OCI-LY1 (cell line): Measurements from ENCODE around the gene SUPT3H.

Experiments used
- H2AFZ ChIP-seq: fragments of 200-600 bp; sonication (generic), shearing (Covaris generic); 2 replicates; pipeline ENCODE4 v1.6.0; 2014; ENCODE audit warnings: antibody characterized with exemption, mild to moderate bottlenecking, low read length
- H3F3A ChIP-seq: fragments of 200-600 bp; sonication (generic), shearing (Covaris generic); 2 replicates; pipeline ENCODE4 v1.6.0; 2014; ENCODE audit warnings: mild to moderate bottlenecking, antibody characterized with exemption, low read length, moderate library complexity; ENCODE audit not compliant: insufficient read depth
- H3K27ac ChIP-seq: fragments of 200-600 bp; sonication (generic); 2 replicates; pipeline ENCODE4 v1.5.1; 2014; ENCODE audit warnings: low read length, mixed run types, mild to moderate bottlenecking, low read depth; ENCODE audit not compliant: poor library complexity, severe bottlenecking
- H3K27me3 ChIP-seq: fragments of 200-600 bp; sonication (generic); 2 replicates; pipeline ENCODE4 v1.6.0; 2014; ENCODE audit warnings: antibody characterized with exemption, mild to moderate bottlenecking, low read length, moderate library complexity; ENCODE audit not compliant: insufficient read depth
- H3K36me3 ChIP-seq: fragments of 200-600 bp; sonication (generic); 2 replicates; pipeline ENCODE4 v1.6.1; 2014; ENCODE audit warnings: mild to moderate bottlenecking, antibody characterized with exemption, low read length, moderate library complexity, mixed read lengths; ENCODE audit not compliant: insufficient read depth
- H3K4me1 ChIP-seq: fragments of 200-600 bp; sonication (generic); 2 replicates; pipeline ENCODE4 v1.5.1; 2014; ENCODE audit warnings: mild to moderate bottlenecking, low read length, moderate library complexity; ENCODE audit not compliant: insufficient read depth, severe bottlenecking
- H3K4me2 ChIP-seq: fragments of 200-600 bp; sonication (generic), shearing (Covaris generic); 2 replicates; pipeline ENCODE4 v1.6.1; 2014; ENCODE audit warnings: low read length
- H3K4me3 ChIP-seq: fragments of 200-600 bp; sonication (generic); 2 replicates; pipeline ENCODE4 v1.5.1; 2014; ENCODE audit warnings: low read length, low read depth, mild to moderate bottlenecking, mixed read lengths; ENCODE audit not compliant: poor library complexity, severe bottlenecking
- H3K79me2 ChIP-seq: fragments of 200-600 bp; shearing (Covaris generic); 2 replicates; pipeline ENCODE4 v1.6.1; 2016; ENCODE audit warnings: mixed run types, low read length, mixed read lengths; ENCODE audit not compliant: insufficient read depth
- H3K9ac ChIP-seq: fragments of 200-600 bp; sonication (generic), shearing (Covaris generic); 2 replicates; pipeline ENCODE4 v1.6.1; 2014; ENCODE audit warnings: mild to moderate bottlenecking, low read length, mixed read lengths
- H3K9me2 ChIP-seq: fragments of 200-600 bp; sonication (generic), shearing (Covaris generic); 2 replicates; pipeline ENCODE4 v1.6.1; 2014; ENCODE audit warnings: low read depth, mild to moderate bottlenecking, low read length, mixed read lengths
- H3K9me3 ChIP-seq: fragments of 200-600 bp; shearing (Covaris generic); 2 replicates; pipeline ENCODE4 v1.6.1; 2014; ENCODE audit warnings: low read length, mixed read lengths
- H4K20me1 ChIP-seq: fragments of 200-600 bp; sonication (generic), shearing (Covaris generic); 2 replicates; pipeline ENCODE4 v1.6.0; 2016; ENCODE audit warnings: mild to moderate bottlenecking, low read length; ENCODE audit not compliant: insufficient read depth
- CTCF ChIP-seq: fragments of 200-600 bp; sonication (generic), shearing (Covaris generic); IDR thresholded peaks from 2 replicates; pipeline ENCODE4 v1.5.1; 2017; ENCODE audit warnings: mild to moderate bottlenecking, antibody characterized with exemption, low read length, moderate library complexity, mixed read lengths
- EZH2 ChIP-seq: fragments of 200-600 bp; sonication (generic), shearing (Covaris generic); IDR thresholded peaks from 2 replicates; pipeline ENCODE4 v1.8.0; 2017; ENCODE audit warnings: borderline replicate concordance, mixed run types, mild to moderate bottlenecking, antibody characterized with exemption, low read length, moderate library complexity, mixed read lengths

SUPT3H gene

GRCh38 chr6:45369870-45370269 lies 7.9 kb downstream of the SUPT3H start:
- H4K20me1 ChIP-seq, result no peaks in the 10 kb centered on the region
- H3K4me1 ChIP-seq, result no peaks in the 10 kb centered on the region
- no peaks in the 10 kb centered on the region for H3K36me3 ChIP-seq
- no peak overlapping the region for H3K4me2 ChIP-seq
- TF ChIP-seq EZH2 (no peak), CTCF (no peak)
- no peaks in the 10 kb centered on the region for H3K27me3 ChIP-seq
- no peaks in the 10 kb centered on the region for H3K9me2 ChIP-seq
- H3F3A ChIP-seq, result no peaks in the 10 kb centered on the region
- no peaks in the 10 kb centered on the region for H3K9me3 ChIP-seq
- no peak overlapping the region for H3K27ac ChIP-seq
- no peak overlapping the region for H3K9ac ChIP-seq
- H3K4me3 ChIP-seq, result no peak overlapping the region
- H3K79me2 ChIP-seq, result no peaks in the 10 kb centered on the region
- no peak overlapping the region for H2AFZ ChIP-seq

GRCh38 chr6:45367999-45368398 lies 9.7 kb downstream of the SUPT3H start:
- H3K4me1 ChIP-seq, result no peaks in the 10 kb centered on the region
- no peaks in the 10 kb centered on the region for H3K9me3 ChIP-seq
- H3F3A ChIP-seq, result no peaks in the 10 kb centered on the region
- H3K4me3 ChIP-seq, result no peak overlapping the region
- no peaks in the 10 kb centered on the region for H4K20me1 ChIP-seq
- H3K9ac ChIP-seq, result no peak overlapping the region
- no peaks in the 10 kb centered on the region for H3K9me2 ChIP-seq
- TF ChIP-seq CTCF (no peak), EZH2 (no peak)
- H3K4me2 ChIP-seq, result no peak overlapping the region
- H3K27me3 ChIP-seq, result no peaks in the 10 kb centered on the region
- H3K27ac ChIP-seq, result no peak overlapping the region
- H3K36me3 ChIP-seq, result no peaks in the 10 kb centered on the region
- no peak overlapping the region for H2AFZ ChIP-seq
- no peaks in the 10 kb centered on the region for H3K79me2 ChIP-seq

- H3K9ac ChIP-seq, result no peak overlapping the region
- no peak overlapping the region for H3K4me2 ChIP-seq
- TF ChIP-seq CTCF, result no peak
- no peak overlapping the region for H3K27ac ChIP-seq
- no peak overlapping the region for H3K4me3 ChIP-seq
- no peaks in the 10 kb centered on the region for H3K27me3 ChIP-seq
- H3K4me1 ChIP-seq, result no peaks in the 10 kb centered on the region
- H3K36me3 ChIP-seq, result no peaks in the 10 kb centered on the region
- H3K79me2 ChIP-seq, result no peaks in the 10 kb centered on the region
- no peaks in the 10 kb centered on the region for H3K9me2 ChIP-seq
- H3K9me3 ChIP-seq, result no peaks in the 10 kb centered on the region
- H3F3A ChIP-seq, result no peaks in the 10 kb centered on the region
- no peaks in the 10 kb centered on the region for H4K20me1 ChIP-seq
- no peak overlapping the region for H2AFZ ChIP-seq
These were observed 11.2 kb downstream of the SUPT3H start for GRCh38 chr6:45366534-45366933.
